Activated naive CD8-positive, alpha-beta T cell (primary cell): ENCODE results near the gene STK32C.
"Not testable (repeated sequence)": the region's sequence is repeated elsewhere in the genome, so short reads cannot be mapped to it uniquely, and the experiment has no call there.

Experiments
- H3K27ac Mint-ChIP-seq: one replicate; pipeline ENCODE4 v1.8.0; 2021; ENCODE audit warnings: mixed read lengths
- H3K27me3 Mint-ChIP-seq: one replicate; pipeline ENCODE4 v1.8.0; 2021; ENCODE audit warnings: mixed read lengths
- H3K36me3 Mint-ChIP-seq: one replicate; pipeline ENCODE4 v1.8.0; 2021; ENCODE audit warnings: mixed read lengths
- H3K4me1 Mint-ChIP-seq: one replicate; pipeline ENCODE4 v1.8.0; 2021; ENCODE audit warnings: low read depth, mixed read lengths
- H3K4me3 Mint-ChIP-seq: one replicate; pipeline ENCODE4 v1.8.0; 2021; ENCODE audit warnings: mild to moderate bottlenecking, mixed read lengths
- H3K9me3 Mint-ChIP-seq: one replicate; pipeline ENCODE4 v1.8.0; 2021; ENCODE audit warnings: low read depth, mixed read lengths

Gene STK32C

DNA sequence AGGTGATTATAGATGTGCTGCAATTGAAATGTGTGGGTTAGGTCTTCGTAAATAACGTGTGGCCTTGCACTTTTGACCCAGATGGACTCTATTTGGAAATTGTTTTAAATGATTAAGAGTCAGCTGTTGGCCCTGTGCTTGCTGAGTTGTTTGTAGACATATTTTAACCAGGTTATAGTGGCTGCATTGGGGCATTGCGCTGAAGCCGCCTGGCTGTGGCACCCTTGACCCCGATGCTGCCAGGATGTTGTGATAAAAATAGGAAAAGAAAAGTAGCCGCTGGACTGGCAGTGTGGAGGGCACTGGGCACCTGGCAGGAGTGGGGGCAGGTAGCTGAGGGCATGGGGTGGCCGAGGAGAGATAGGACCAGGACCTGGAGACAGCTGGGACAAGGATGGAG lies 37.6 kb upstream of the STK32C start:
- H3K9me3 Mint-ChIP-seq = no peaks in the 10 kb centered on the region
- no peak overlapping the region for H3K4me3 Mint-ChIP-seq
- H3K27ac Mint-ChIP-seq = no peak overlapping the region
- H3K4me1 Mint-ChIP-seq = no peaks in the 10 kb centered on the region
- no peaks in the 10 kb centered on the region for H3K27me3 Mint-ChIP-seq
- H3K36me3 Mint-ChIP-seq = peaks cover 9% of the 10 kb centered on the region

DNA sequence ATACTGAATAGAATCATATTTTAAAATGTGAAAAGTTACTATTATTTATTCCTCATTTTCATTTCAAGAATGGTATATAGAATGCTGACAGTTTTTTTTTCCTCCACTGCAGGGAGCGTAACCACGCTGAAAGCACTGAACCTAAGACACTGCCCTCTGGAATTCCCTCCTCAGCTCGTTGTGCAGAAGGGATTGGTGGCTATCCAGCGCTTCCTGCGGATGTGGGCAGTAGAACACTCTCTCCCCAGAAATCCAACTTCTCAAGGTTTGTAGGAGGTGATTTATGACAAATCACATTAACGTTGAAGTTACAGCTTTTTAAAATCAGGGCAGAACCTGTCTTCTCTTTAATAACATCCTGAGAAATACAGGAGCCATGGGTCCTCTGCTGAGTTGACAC lies 36.6 kb upstream of the STK32C start:
- Mint-ChIP-seq H3K9me3 (no peaks in the 10 kb centered on the region), H3K36me3 (peaks cover 14% of the 10 kb centered on the region)

DNA sequence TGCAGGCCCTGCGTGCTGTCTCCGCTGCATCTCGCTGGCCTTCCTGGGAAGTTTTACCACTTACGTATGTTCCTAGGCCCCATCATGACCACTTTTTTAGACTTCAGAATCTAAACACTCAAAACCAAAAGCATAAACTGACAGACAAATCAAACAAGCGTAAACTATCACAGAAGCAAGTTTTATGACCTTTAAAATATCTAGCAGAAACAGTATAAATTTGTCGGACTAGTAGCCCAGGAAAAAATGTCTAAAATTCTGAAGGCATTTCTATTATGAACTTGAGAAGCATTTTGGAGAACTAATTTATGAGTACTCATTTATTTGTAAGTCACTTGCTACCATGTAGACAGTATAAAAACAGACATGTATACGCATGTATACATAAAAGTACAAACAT lies 34.8 kb upstream of the STK32C start:
- Mint-ChIP-seq H3K9me3 (no peaks in the 10 kb centered on the region), H3K4me3 (no peak overlapping the region), H3K36me3 (peaks cover 14% of the 10 kb centered on the region), H3K4me1 (peaks cover 1% of the 10 kb centered on the region), H3K27me3 (no peaks in the 10 kb centered on the region), H3K27ac (no peak overlapping the region)

More for the DNA sequence above, 36.6 kb upstream of the STK32C start:
- H3K27ac Mint-ChIP-seq = no peak overlapping the region
- H3K27me3 Mint-ChIP-seq = no peaks in the 10 kb centered on the region
- H3K4me1 Mint-ChIP-seq = no peaks in the 10 kb centered on the region
- no peak overlapping the region for H3K4me3 Mint-ChIP-seq

DNA sequence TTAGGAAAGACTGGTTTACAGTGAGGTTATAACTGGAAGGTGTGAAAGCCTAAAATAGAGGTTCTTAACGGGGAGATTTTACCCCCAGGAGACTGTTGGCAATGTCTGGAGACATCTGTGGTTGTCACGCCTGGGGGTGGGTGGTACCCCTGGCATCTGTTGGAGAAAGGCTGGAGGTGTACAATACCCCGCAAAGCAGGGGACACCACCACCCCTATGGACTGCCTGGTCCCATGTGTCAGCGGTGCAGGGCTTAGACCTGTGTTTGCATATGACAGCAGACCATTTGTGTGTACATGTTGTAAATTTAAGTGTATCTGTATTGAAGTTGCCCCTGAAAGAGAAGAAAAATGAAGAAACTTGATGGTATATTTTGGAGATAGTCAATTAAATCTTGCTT lies 34.0 kb upstream of the STK32C start:
- H3K4me3 Mint-ChIP-seq = no peak overlapping the region
- H3K9me3 Mint-ChIP-seq = no peaks in the 10 kb centered on the region
- H3K4me1 Mint-ChIP-seq = peaks cover 9% of the 10 kb centered on the region
- peaks cover 14% of the 10 kb centered on the region for H3K36me3 Mint-ChIP-seq
- no peaks in the 10 kb centered on the region for H3K27me3 Mint-ChIP-seq
- no peak overlapping the region for H3K27ac Mint-ChIP-seq

DNA sequence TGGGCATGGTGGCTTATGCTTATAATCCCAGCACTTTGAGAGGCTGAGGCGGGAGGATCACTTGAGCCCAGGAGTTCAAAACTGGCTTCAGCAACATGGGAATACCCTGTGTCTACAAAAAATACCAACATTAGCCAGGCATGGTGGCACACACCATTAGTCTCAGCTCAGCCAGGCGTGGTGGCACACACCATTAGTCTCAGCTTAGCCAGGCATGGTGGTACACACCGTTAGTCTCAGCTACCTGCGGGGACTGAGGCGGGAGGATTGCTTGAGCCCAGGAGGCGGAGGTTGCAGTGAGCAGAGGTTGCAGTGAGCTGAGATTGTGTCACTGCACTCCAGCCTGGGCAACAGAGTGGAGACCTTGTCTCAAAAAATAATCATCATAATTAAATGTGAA lies 33.3 kb upstream of the STK32C start:
- Mint-ChIP-seq H3K36me3 (peaks cover 14% of the 10 kb centered on the region), H3K9me3 (no peaks in the 10 kb centered on the region), H3K27me3 (no peaks in the 10 kb centered on the region), H3K4me1 (peaks cover 17% of the 10 kb centered on the region), H3K27ac (no peak overlapping the region), H3K4me3 (no peak overlapping the region)

DNA sequence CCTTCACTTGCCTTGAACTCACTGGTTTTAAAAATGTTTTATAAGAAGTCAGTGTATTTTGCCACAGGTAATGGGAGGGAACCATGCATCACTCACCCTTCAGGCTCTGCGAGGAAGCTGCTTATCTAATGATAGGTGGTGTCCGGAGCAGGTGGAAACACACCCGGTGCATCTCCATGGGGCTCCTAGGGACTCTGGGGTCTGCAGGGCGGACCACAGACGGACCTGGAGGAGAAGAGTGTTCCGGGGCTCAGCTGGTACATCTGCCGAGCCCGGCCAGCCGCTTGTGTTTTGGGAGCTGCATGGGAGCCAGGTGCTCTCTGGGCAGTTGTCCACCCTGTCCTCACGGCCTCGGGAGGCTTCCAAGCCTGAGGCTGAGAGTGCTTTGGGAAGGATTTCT lies 31.5 kb upstream of the STK32C start:
- Mint-ChIP-seq H3K27ac (no peak overlapping the region), H3K27me3 (no peaks in the 10 kb centered on the region), H3K36me3 (peaks cover 16% of the 10 kb centered on the region), H3K4me3 (no peak overlapping the region), H3K9me3 (no peaks in the 10 kb centered on the region), H3K4me1 (peaks cover 24% of the 10 kb centered on the region)

DNA sequence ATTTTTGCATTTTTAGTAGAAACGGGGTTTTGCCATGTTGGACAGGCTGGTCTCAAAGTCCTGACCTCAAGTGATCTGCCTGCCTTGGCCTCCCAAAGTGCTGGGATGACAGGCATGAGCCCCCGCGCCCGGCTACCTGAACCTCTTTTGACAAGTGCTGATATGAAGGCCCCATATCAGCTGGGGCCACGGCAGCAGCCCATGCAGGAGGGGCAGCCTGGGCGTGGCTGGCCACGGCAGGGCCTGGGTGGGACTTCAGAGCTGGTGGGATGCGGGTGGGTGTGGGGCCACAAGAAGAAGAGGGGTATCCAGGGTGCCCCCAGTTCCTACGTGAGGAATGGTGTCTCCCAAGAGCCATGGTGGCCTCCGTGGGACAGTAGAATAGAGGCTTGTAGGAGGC lies 31.1 kb upstream of the STK32C start:
- no peaks in the 10 kb centered on the region for H3K9me3 Mint-ChIP-seq
- H3K27ac Mint-ChIP-seq = no peak overlapping the region
- peaks cover 24% of the 10 kb centered on the region for H3K4me1 Mint-ChIP-seq
- no peaks in the 10 kb centered on the region for H3K27me3 Mint-ChIP-seq
- H3K4me3 Mint-ChIP-seq = no peak overlapping the region
- H3K36me3 Mint-ChIP-seq = peaks cover 16% of the 10 kb centered on the region

DNA sequence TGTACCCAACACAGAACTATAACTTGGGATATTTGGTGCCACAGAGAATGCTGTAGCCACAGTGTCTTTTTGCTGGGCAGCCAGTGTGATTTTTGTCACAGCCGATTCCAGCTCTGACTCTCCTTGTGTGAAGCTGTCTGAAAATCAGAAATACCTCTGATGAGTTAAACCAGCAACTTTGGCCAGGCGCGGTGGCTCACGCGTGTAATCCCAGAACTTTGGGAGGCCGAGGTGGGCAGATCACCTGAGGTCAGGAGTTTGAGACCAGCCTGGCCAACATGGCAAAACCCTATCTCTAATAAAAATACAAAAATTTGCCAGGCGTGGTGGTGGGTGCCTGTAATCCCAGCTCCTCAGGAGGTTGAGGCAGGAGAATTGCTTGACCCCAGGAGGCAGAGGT lies 30.1 kb upstream of the STK32C start:
- not testable (repeated sequence) for H3K27ac Mint-ChIP-seq, H3K9me3 Mint-ChIP-seq, H3K27me3 Mint-ChIP-seq
- Mint-ChIP-seq H3K36me3 (peaks cover 16% of the 10 kb centered on the region), H3K4me3 (peak overlapping the region; percentile 82), H3K4me1 (peaks cover 32% of the 10 kb centered on the region)

DNA sequence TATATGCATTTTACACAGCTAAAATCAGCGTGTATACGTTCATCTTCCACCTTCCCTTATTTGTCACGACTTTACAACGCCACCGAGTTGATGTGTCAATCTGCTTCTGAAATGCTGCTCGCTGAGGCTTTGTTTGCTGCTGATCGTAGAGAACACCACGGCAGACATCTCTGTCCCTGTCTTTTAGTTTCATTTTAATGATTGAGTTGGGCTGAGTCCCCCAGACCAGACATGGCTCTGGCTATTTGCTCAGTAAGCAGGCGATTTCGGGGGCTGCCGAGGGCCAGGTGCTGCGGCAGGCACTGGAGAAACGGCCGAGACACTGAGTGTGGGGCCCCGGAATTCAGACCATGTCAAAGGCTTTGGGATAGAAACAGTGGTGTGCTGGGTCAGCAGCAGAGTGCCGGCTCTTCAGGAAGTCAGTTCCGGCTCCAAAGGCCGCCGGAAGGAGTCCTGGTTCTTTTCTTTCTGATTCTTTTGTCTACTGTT lies 29.2 kb upstream of the STK32C start:
- H3K27me3 Mint-ChIP-seq = no peaks in the 10 kb centered on the region
- peak overlapping the region; percentile 41 for H3K27ac Mint-ChIP-seq
- H3K4me3 Mint-ChIP-seq = peak overlapping the region; percentile 82
- peaks cover 12% of the 10 kb centered on the region for H3K36me3 Mint-ChIP-seq
- peaks cover 37% of the 10 kb centered on the region for H3K4me1 Mint-ChIP-seq
- no peaks in the 10 kb centered on the region for H3K9me3 Mint-ChIP-seq

DNA sequence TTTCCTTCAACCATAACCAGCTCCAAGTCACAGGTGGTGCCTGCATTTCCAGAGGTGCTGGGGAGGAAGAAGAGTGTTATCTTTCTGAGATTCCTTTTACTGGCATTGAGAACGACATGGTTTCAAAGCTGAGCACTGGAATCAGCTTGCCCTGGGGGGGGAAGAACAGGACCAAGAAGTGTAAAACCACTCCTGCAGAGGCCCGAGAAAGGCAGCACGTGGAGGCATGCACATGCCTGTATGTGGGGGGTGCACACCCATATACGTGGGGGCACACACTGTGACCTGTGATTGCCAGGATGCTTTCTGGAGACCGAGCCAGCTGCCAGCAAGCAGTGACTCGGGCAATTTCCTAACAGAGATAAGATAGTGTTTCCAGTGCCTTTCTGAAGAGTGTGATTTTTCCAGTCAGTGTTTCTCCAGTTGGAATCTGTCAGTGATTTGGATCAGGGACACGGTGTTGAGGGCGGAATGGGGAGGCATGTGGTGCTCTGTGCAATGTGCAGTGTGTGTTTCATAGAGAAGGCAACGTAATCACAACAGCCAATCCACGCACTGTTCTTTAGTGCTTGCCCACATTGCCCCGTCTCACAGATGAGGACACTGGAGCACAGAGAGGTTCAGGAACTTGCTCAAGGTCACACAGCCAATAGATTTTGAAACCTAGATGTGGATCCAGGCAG lies 28.5 kb upstream of the STK32C start:
- Mint-ChIP-seq H3K4me1 (peaks cover 39% of the 10 kb centered on the region), H3K36me3 (peaks cover 6% of the 10 kb centered on the region), H3K4me3 (peak overlapping the region; percentile 82), H3K9me3 (no peaks in the 10 kb centered on the region), H3K27me3 (no peaks in the 10 kb centered on the region), H3K27ac (no peak overlapping the region)

DNA sequence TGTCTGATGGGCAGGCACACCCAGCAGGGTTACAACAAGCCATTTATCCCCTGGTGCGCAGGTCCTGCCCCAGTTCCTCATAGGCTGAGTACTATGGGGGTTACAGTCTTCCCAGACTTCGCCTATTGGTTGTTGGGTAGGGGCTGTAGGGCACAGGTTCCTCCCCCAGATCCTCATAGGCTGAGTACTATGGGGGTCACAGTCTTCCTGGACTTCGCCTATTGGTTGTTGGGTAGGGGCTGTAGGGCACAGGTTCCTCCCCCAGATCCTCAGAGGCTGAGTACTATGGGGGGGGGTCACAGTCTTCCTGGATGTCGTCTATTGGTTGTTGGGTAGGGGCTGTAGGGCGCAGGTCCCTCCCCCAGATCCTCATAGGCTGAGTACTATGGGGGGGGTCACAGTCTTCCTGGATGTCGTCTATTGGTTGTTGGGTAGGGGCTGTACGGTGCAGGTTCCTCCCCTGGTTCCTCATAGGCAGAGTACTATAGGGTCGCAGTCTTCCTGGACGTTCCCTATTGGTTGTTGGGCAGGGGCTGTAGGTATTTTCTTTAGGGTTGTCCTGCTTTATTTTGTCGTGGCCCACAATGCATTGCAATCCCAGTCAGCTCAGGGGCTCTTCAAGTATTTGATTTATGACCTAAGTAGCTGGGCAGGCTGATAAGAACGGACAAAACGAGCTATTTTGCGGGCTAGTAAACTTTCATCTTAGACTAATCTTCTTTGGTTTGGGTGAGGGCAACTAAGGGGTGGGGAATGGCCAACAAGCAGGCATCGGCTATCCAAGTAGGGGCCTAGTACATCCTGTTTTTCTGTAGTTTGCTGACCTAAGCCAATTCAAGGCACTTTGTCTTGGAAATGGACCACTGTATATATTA lies 27.7 kb upstream of the STK32C start:
- peaks cover 45% of the 10 kb centered on the region for H3K4me1 Mint-ChIP-seq
- H3K27ac Mint-ChIP-seq = no peak overlapping the region
- H3K36me3 Mint-ChIP-seq = peaks cover 6% of the 10 kb centered on the region
- peak overlapping the region; percentile 82 for H3K4me3 Mint-ChIP-seq
- H3K27me3 Mint-ChIP-seq = no peaks in the 10 kb centered on the region
- no peaks in the 10 kb centered on the region for H3K9me3 Mint-ChIP-seq

DNA sequence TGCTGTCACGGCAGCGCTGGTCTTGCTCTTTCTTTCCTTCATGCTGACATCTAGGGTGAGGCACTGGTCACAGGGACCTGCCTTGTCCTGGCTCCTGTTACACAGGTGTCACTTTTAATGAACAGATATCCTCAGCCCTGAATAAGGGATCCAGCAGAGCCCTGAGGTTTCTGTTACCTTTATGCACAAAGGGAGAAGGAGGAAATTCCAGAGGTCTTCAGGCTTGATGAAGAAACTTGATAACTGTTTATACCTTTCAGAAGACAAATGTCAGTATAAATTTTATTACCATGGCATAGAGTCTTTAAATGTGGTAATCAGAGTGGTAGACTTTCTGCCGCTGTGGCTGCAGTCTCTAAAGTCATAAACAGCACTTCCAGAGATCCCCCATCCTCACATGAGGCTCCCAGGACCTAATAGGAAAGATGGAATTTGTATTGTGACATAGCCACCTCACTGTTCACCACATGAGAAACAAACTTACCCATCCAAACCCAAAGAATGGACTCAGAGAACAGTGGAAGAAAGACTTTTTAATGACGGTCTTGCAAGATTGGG lies 27.0 kb upstream of the STK32C start:
- Mint-ChIP-seq H3K27ac (no peak overlapping the region), H3K27me3 (no peaks in the 10 kb centered on the region), H3K9me3 (no peaks in the 10 kb centered on the region), H3K4me1 (peaks cover 52% of the 10 kb centered on the region), H3K4me3 (no peak overlapping the region), H3K36me3 (peaks cover 8% of the 10 kb centered on the region)

DNA sequence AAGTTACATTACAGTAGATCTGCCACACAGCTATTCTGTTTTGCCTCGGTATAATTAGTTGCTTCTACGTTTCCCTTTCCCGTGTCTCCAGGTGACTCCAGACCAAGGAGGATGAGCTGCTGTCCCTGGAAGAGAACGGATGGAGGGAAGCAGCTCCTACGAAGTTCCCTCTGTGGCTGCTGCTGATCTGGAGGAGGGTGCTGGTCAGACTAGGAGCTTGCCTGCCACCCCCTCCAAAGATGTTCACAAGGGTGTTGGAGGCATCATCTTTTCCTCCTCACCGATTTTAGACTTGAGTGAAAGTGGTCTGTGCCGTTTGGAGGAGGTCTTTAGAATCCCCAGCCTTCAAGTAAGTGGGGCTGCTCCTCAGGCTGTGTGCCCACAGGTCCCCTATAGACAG lies 25.6 kb upstream of the STK32C start:
- H3K27ac Mint-ChIP-seq = no peak overlapping the region
- H3K4me1 Mint-ChIP-seq = peaks cover 63% of the 10 kb centered on the region
- no peaks in the 10 kb centered on the region for H3K27me3 Mint-ChIP-seq
- H3K4me3 Mint-ChIP-seq = peak overlapping the region; percentile 89
- H3K9me3 Mint-ChIP-seq = no peaks in the 10 kb centered on the region
- peaks cover 10% of the 10 kb centered on the region for H3K36me3 Mint-ChIP-seq

DNA sequence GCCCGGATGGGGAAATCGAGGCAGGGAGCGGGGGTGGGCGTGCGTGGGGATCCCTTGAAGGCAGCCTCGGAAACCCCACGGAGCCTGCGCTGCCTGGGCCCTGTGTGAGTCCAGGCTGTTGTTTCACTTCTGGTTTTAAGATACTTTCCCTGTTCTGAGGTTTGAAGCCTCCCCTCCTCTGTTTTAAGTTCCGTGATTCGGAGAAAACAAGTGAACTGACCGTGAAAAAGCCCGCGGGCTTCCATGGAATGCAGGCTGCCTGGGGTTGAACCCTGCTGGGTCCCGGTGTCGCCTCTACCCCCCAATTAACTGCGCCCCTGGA lies 24.6 kb upstream of the STK32C start:
- Mint-ChIP-seq H3K27ac (peak overlapping the region; percentile 73), H3K9me3 (no peaks in the 10 kb centered on the region), H3K4me3 (peak overlapping the region; percentile 89), H3K27me3 (no peaks in the 10 kb centered on the region), H3K36me3 (peaks cover 10% of the 10 kb centered on the region), H3K4me1 (peaks cover 68% of the 10 kb centered on the region)

DNA sequence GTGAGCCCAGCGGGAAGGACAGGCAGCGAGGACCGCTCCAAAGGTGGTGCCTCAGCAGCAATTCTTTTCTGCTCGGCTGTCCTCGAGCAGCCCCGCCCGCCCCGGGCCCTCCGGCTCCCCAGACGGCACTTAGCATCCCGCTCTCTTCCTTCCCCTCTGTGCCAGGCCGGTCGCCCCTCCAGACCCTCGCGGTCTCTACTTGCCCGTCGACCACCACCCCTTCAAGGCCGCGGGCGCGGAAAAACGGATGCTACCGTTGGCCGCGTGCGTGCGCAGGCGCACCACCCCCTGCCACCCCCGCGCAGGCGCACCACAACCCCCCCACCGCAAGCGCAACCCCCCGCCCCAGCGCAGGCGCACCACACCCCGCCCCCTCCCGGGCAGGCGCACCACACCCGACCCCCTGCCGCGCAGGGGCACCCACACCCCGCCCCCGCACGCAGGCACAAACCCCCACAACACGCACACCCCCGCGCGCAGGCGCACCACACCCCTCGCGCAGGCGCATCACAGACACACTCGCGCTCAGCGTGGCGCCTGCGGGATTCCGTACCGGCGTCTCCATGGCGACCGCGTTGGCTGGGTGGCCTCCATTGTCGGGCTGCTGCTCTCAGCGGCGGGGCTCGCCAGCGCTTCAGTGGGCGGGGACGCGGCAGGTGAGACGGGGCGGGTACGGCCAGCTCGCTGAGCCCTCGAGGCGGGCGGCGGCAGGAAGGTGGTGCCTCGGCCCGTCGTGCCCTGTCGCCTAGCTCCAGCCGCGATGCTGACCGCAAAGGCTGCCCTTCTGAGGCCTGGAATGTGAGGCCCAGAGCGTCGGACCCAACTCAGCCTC lies 24.1 kb upstream of the STK32C start, which contains the start of gene LRRC27:
Gene LRRC27 (plus strand): TSS at position 593 of the 832 bp plus-strand sequence. CDS start 1,332 bp downstream, outside the sequence.
- Mint-ChIP-seq H3K27me3 (no peaks in the 10 kb centered on the region), H3K36me3 (peaks cover 10% of the 10 kb centered on the region), H3K27ac (peak within 1 kb of the TSS; percentile 86), H3K4me3 (peak within 1 kb of the TSS; percentile 89), H3K9me3 (no peaks in the 10 kb centered on the region), H3K4me1 (peaks cover 67% of the 10 kb centered on the region)
